NOMO-1 treated with DMSO at 0.1 percent for 48 hours (cell line): ENCODE data around the gene SLAMF6.
"Not testable (repeated sequence)": the region's sequence is repeated elsewhere in the genome, so short reads cannot be mapped to it uniquely, and the experiment has no call there.

ENCODE experiments used
- DNase-seq: peaks from one replicate; lab custom pipeline; 2025; ENCODE audit not compliant: unreplicated experiment; lab: John Stamatoyannopoulos, UW

Gene SLAMF6

DNA sequence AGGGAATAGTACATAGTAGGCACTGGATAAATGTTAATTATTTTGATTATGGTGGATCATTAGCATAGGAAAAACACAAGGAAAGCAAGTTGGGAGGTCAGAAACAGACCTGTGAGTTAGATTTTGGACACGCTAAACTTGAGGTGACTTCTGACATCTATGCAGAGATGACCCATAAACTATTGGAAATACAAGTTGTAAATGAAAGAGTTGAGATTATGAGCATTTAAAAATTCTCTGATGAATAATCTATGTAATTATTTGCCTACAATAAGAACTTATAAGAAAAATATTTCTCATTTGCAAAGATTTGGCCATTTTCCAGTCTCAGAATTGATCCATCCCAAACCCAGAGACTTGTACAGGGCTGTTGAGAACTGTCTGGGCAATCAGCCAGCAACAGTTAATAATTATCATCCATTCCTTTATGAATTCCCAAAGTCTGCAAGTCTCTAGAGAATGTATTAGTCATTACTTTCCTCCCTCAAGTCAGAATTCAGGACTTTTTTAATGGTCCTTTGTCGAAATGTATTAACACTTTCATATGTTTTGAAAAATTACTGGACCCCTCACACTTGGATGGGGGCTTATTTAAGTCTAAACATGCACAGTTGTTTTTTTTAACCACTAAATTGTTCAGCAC is 19.4 kb upstream of the SLAMF6 start:
- no peak for DNase-seq

DNA sequence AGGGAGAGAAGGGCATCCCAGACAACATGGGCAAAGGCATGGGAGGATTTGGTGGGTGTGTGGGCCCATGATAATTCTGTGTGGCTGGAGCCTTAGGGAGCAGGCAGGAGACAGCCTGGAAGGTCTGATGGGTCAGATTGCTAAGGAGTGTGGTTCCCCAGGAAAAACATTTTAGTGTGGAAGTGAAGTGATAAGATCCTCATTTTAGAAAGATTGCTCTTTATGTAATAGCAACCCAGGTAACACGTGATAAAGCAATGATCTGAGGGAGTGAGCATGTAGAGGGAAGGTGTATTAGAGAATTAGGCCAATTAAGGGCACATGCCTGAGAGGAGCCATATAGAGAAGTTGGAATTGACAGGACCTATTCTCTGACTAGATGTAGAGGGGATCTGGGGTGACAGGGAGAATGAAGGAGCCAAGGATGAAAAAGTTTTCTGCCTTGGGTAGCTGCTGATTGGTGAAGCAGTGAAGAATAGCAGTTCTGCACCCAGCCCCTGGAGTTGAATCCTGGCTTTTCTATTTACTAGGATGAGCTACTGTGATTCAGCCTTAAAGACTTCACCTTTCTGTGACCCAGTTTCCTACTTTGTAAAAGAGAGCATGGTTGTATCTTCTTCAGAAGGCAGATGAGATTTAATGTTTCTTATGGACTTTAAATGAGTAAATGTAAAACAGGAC is 18.7 kb upstream of the SLAMF6 start:
- DNase-seq: no peak

DNA sequence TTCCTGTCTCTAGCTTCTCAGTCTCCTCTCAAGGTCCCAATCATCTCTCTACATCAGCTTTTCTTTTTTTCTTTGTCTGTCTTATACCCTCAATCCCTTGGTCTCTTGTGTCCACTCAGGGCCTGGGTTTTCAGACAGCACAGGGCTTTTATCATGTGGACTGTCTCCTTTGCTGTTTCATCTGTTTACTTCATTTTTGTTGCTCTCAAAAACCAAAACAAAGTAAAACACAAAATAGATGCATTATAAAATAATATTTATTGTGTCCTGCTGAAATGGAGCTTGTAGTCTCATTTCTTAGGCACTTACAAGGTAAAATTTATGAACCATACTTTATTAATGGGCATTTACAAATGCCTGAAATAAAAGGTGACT is 17.8 kb upstream of the SLAMF6 start:
- DNase-seq: no peak

DNA sequence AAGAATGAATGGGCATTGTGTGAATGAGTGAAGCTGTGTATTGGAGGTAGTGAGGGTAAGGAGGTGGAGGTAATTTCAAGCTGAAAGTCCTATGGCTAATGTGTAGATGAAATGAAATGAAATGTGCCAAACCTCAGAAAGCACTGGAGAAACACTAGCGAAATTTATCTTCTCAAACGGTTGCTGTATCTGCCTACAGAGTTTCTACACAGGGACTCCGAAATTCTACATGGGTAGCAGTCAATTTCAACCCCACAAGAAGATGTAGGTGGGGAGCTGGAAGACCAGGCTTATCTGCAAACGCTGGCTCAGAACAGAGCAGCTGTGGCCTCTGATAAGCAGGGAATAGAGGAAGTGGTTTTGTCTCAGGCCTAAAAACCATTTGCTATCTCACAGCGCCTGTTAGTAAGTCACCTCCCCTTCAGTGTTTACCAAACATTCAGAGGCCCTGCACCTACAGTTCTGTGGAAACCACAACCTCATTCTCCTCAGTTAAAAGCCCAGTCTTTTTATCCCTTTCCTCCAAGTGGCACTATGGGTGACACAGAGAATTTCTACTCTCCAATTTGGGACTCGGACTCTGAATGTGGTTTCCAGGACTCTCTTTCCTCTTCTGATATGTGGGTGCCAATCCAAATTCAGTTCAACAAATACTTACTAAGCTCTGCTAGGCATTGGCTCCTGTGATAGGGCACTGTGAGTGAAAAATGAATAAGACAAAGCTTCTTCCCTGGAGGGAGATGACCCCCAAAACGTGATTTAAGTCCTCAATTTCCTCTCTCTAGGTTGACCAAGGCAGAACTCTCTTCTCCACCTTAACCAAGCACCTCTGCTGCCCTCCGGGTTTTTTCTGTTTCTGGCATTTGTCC is 17.2 kb upstream of the SLAMF6 start:
- peak; percentile 91 for DNase-seq

DNA sequence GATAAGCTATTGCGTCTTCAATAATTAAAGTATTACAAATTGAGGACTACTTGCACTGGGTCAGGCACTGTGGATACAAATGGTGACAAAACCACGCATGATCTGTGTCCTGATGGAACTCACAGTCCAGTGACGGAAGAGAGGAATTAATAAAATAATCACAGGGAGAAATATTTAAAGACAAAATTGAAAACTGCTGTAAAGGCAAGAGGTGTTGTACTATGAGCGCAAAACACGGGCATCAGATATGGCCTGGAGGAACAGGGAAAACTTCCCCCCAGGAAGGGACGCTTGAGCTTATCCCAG is 16.6 kb upstream of the SLAMF6 start:
- no peak for DNase-seq

DNA sequence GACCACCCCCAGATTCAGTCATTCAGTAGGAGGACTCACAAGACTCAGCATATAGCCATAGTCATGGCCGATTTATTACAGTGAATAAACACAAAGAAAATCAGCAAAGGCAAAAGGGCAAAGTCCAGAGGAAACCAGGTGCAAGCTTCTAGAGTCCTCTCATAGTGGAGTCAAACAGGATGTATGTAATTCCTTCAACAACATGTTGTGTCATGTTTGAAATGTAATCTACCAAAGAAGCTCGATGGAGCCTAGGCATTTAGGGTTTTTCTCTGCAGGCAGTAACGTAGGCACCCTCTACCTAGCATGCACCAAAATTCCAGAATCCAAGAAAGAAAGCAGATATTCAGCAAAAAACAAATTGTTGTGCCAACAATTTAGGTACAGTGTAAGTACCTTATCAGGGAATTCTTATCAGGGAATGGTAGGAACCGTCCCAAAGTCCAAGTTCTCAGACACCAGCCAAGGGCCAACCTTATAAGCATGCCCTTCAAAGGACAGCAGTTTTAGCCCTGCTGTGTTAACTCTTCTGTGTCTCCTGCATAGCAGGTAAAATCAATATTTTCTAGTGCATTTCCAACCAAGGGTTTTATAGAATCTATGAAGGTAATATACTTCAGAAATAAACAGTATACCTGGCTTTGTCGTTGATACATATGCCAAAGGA is 16.1 kb upstream of the SLAMF6 start:
- DNase-seq: no peak

DNA sequence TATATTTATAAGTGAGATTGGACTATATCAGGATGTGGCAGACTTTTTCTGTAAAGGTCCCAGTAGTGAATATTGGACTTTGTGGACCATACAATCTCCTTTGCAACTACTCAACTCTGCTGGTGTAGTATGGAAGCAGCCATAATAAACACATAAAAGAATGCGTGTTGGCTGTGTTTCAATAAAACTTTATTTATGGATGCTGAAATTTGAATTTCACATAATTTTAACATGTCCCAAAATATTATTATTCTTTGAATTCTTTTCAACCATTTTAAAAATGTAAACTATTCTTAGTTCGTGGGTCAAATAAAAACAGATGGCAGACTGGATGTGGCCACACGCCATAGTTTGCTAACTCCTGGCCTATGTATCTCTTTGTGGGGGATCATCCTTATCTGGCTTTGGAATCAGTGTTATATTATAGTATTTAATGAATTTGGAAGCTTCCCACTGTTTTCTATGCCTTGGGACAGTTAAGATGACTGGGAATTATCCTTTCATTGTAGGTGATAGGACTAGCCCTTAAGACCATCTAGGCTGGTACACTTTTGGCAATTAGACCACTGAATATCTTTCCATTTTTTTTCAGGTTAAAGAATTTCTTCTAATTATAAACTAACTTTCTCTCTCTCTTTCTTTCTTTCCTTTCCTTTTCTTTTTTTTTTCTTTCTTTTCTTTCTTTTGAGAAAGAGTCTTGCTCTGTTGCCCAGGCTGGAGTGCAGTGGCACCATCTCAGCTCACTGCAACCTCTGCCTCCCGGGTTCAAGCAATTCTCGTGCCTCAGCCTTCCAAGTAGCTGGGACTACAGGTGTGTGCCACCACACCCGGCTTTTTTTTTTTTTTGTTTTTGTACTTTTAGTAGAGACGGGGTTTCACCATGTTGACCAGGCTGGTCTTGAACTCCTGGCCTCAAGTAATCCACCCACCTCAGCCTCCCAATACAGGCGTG is 14.9 kb upstream of the SLAMF6 start:
- no peak for DNase-seq

DNA sequence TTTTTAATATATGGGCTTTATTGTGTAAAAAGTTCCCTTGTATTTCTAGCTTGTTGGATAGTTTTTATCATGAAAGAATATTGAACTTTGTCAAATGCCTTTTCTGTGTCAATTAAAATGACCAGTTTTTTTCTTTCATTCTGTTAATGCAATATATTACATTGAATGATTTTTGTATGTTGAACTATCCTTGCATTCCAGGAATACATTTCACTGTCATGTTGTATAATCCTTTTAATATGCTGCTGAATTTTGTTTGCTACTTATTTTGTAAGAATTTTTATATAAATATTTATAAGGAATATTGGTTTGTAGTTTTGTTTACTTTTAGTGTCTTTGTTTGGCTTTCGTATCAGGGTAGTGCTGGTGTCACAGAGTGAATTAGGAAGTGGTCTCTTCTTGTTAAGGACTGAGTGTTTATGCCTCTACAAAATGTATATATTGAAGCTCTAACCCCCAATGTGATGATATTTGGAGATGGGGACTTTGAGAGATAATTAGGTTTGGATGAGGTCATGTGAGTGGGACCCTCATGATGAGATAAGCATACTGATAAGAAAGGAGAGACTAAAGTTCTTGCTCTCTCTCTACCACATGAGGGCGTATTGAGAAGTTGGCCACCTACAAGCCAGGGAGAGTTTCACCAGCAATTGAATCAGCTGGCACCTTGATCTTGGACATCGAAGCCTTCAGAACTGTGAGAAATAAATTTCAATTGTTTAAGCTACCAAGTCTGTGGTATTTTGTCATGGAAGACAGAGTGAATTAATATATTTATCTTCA is 12.0 kb upstream of the SLAMF6 start:
- DNase-seq: no peak

DNA sequence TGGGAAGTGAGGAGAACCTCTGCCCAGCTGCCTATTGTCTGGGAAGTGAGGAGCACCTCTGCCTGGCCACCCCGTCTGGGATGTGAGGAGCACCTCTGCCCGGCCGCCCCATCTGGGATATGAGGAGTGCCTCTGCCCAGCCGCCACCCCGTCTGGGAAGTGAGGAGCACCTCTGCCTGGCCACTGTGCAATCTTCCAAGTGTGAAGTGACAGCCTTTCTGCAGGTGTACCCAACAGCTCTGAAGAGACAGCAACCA is 9.4 kb upstream of the SLAMF6 start:
- DNase-seq: not testable (repeated sequence)

DNA sequence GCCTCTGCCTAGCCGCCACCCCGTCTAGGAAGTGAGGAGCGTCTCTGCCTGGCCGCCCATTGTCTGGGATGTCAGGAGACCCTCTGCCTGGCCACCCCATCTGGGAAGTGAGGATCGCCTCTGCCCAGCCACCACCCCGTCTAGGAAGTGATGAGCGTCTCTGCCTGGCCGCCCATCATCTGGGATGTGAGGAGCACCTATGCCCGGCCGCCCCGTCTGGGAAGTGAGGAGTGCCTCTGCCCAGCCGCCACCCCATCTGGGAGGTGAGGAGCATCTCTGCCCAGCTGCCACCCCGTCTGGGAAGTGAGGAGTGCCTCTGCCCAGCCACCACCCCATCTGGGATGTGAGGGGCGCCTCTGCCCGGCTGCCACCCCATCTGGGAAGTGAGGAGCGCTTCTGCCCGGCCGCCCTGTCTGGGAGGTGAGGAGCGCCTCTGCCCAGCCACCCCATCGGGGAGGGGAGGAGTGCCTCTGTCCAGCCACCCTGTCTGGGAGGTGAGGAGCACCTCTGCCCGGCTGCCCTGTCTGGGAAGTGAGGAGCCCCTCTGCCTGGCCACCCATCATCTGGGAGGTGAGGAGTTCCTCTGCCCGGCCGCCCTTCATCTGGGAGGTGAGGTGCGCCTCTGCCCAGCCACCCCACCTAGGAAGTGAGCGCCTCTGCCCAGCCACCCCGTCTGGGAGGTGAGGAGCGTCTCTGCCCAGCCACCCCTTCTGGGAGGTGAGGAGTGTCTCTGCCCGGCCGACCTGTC is 8.9 kb upstream of the SLAMF6 start:
- not testable (repeated sequence) for DNase-seq

DNA sequence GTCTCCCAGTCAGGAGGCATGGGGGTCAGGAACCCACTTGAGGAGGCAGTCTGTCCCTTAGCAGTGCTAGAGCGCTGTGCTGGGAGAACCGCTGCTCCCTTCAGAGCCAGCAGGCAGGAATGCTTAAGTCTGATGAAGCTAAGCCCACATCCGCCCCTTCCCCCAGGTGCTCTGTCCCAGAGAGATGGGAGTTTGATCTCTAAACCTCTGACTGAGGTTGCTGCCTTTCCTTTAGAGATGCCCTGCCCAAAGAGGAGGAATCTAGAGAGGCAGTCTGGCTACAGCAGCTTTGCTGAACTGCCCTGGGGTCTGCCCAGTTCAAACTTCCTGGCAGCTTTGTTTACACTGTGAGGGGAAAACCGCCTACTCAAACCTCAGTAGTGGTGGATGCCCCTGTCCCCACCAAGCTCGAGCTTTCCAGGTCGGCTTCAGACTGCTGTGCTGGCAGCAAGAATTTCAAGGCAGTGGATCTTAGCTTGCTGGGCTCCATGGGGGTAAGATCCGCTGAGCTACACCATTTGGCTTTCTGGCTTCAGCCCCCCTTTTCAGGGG is 6.4 kb upstream of the SLAMF6 start:
- DNase-seq: not testable (repeated sequence)

DNA sequence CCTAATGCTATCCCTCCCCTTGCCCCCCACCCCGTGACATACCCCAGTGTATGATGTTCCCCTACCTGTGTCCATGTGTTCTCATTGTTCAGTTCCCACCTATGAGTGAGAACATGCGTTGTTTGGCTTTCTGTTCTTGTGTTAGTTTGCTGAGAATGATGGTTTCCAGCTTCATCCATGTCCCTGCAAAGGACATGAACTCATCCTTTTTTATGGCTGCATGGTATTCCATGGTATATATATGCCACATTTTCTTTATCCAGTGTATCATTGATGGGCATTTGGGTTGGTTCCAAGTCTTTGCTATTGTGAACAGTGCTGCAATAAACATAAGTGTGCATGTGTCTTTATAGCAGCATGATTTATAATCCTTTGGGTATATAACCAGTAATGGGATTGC is 734 bp upstream of the SLAMF6 start:
- DNase-seq: not testable (repeated sequence)

DNA sequence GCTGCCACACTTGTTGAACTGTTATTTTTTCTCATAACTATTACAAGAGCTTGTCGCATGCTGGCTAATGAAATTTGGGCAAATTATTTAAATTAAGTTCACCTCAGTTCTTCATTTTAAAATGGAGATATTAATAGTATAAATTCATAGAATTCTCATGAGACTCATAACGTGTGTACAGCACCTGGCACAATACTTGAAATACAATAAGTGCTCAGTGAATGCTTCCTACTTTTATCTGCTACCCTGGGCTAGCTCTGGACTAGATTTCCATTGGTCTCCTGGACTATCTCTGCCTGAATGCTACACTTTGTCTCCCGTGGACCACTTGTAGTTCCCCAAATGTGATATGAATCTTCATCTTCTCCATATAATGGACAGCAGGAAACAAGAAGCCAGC is 919 bp downstream of the SLAMF6 start:
- DNase-seq: no peak

DNA sequence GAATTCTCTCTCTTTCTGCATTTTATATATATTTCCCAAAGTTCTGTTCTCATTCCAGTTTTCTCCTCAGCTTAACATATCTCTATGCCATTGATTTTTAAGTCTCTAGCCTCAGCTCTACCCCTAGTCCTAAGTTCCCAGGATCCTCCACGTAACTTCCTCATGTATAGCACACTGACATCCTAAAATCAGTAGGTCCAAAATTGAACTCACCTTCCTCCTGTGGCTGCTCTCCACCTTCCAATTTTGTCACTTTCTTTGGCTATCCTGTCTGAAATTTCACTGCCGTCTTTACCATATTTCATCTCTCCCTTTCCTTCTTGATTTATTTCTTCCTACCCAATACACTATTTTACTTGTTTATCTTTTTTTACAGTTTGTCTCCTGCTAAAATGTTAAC is 1.5 kb downstream of the SLAMF6 start:
- DNase-seq: no peak

DNA sequence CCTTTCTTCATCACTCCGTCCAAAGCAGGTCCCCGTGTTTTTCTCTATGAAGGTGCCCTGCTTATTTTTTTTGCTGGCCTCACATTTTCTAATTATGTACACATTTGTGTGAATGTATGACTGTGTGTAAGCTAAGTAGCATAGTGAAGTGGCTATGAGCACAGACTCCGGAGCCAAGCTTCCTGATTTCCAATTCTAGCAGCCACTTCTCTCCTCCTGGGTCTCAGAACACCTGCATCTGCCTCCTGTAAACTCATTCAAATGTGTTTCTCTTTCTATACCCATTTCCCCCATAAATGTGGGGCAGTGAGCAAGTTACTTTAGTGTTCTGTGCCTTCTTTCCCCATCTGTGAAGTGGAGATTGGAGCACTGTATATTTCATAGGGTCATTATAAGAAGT is 2.1 kb downstream of the SLAMF6 start:
- DNase-seq: no peak

DNA sequence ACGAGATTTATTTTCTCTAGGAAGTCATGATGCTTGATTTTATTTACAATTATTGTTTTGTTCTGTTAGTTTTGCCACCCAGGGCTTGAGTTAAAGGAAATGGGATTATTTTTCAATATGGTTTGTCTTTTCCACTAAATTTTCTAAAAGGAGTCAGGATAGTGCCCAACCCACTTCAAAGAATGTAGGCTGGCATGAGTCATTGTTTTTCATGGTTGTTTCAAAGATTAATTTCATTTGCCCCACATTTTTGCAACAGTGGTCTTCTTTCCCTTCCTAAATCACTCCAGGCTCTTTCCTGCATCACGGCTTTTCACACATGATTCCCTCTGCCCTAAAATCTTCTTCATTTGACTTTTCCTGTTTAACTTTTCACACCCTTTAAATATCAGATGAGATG is 2.5 kb downstream of the SLAMF6 start:
- DNase-seq: no peak

DNA sequence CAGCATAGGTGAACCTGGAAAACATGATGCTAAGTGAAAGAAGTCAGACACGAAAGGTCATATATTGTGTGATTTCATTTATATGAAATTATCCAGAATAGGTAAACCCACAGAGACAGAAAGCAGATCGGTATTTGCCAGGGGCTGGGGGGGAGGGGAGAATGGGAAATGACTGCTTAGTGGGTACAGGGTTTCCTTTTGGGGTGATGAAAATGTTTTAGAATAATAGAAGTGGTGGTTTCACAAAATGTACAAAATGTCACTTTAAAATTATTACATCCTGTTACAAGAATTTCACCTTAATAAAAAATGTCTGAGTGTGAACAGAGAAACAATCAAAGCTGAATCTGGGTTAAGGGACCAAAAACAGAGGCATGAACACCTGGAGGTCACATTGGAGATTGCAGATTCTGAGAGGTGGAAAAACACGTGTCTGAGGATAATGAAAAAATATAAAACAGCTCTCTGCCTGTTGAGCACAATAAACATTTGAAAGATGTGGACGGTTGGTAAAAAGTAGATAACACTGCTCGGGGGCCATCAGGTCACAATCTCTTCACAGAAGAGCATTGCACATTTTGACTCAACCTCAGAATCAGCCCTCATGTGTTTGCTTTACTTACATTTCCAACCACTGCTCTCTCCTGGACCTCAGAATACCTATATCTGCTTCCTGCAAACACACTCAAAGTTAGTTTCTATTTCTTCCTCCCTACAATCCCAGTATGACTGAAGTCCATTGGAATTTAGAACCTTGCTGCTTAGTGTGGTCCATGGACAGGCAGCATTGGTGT is 3.2 kb downstream of the SLAMF6 start:
- DNase-seq: no peak

DNA sequence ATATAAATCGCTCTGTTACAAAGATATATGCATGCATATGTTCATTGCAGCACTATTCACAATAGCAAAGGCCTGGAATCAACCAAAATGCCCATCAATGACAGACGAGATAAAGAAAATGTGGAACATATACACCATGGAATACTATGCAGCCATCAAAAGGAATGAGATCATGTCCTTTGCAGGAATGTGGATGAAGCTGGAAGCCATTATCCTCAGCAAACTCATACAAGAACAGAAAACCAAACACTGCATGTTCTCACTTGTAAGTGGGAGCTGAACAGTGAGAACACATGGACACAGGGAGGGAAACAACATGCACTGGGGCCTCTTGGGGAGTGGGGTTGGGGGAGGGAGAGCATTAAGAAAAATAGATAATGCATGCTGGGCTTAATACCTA is 5.5 kb downstream of the SLAMF6 start:
- DNase-seq: not testable (repeated sequence)
